HG03039 (cell line): ENCODE data around the gene RAB40A.
"Not testable (repeated sequence)": the region's sequence is repeated elsewhere in the genome, so short reads cannot be mapped to it uniquely, and the experiment has no call there.

Experiments
- ATAC-seq: cut with Tn5 transposase; IDR thresholded peaks from one replicate; pipeline ENCODE4 v1.9.1; 2021; ENCODE audit warnings: mild to moderate bottlenecking, moderate library complexity; ENCODE audit not compliant: unreplicated experiment

RAB40A gene

DNA sequence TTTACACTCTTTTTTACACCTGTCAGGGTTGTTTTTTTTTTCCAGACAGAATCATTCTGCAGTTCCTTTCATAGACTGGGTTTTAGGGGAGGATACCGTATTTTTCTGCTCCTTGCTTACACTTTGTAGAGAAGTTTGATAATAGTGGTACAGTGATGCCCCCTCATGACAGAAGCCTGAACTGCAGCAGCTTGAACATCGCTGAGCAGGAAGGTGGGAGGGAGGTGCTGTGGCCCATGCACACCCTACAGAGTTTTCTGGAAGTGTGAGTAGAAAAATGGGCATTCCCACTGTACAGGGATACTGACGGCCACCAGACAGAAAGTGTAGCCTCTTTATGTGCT lies 54.5 kb downstream of the RAB40A start:
- ATAC-seq: peak; percentile 95

DNA sequence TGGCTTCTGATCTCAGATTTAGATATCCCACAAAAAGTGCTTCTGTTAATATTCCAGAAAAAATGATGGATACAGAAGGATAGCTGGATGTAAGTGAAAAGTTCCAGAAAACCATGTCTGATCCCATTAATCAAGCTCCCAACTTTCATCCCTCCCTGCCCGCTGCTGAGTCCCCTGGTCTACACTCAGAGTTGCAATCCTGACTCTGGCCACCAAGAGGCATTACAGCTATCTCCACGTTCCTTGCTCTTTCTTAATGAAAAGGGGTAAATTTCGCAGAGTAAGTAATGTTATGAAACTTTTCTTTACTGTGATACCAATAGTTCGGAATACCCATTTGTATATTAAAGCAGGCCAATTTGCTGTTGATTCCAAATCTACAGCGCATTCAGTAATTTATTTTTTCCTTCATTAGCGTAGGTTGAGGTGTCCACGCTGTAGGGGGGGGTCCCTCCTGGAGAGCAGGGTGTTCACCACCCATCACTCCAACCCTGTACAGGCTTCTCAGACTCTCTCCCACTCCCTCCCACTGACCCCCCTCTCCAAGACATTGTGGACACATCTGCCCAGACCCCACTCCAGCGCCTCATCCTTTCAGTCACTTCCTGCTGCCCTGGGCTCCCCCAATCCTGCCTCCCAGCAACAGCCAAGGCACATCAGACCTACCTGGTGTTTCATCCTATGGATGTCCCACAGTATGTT lies 55.1 kb downstream of the RAB40A start:
- ATAC-seq: peak; percentile 63

DNA sequence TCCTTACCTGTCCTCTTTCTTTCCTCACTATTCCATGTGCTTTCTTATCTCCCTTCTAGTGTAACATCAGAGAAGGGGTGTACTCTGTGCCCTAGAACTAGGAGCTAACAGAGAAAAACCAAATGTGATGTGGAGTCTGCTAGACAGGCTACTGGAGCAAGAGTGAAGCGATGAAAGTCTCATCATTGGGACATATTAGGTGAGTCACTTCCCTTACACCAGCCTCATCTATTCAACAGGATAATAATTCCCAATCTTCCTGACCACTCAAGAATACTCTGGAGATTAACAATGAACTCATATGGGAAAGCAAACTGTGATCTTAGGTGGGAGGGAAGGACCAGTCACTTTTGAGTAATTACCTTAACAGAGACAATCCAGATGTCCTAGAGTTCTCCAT lies 58.1 kb downstream of the RAB40A start:
- ATAC-seq: no peak

DNA sequence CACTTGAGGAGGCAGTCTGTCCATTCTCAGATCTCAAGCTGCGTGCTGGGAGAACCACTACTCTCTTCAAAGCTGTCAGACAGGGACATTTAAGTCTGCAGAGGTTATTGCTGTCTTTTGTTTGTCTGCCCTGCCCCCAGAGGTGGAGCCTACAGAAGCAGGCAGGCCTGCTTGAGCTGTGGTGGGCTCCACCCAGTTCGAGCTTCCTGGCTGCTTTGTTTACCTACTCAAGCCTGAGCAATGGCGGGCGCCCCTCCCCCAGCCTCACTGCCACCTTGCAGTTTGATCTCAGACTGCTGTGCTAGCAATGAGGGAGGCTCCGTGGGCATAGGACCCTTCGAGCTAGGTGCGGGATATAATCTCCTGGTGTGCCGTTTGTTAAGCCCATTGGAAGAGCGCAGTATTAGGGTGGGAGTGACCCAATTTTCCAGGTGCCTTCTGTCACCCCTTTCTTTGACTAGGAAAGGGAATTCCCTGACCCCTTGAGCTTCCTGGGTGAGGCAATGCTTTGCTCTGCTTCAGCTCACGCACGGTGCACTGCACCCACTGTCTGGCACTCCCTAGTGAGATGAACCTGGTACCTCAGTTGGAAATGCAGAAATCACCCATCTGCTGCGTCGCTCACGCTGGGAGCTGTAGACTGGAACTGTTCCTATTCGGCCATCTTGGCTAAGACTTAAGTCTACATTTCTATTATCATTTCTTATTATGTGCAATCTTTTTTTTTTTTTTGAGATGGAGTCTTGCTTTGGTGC lies 59.1 kb downstream of the RAB40A start:
- ATAC-seq: not testable (repeated sequence)

DNA sequence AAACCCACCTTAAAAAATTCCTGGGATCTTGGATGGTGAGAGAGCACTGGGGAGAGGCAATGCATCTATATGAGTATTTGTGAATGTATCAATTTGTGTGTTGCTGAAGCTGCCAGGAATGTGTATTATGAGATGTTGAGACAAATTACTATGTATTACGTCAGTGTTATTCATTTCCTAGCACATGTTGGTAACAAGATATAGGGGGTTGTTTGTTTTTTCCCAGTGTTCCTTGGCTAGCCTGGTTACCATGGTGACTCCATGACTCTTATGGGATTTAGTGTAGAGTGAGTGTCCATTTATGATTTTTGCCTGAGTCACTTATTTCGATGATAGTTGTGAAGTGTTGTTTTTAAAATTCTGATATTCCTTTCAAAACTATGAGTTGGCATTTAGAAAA lies 65.6 kb downstream of the RAB40A start:
- ATAC-seq: no peak
